Measurements from ENCODE around the gene CREBBP. TPM values are rescaled to one million over a fixed set of nuclear protein-coding genes. Genes with fewer than 3 reads are reported as not detected.
"Not testable (repeated sequence)": the region's sequence is repeated elsewhere in the genome, so short reads cannot be mapped to it uniquely, and the experiment has no call there.

The CREBBP gene
- total RNA-seq, 3 donors from 2014 or later = 44.7 to 47.2 (median 45.3) TPM

DNA sequence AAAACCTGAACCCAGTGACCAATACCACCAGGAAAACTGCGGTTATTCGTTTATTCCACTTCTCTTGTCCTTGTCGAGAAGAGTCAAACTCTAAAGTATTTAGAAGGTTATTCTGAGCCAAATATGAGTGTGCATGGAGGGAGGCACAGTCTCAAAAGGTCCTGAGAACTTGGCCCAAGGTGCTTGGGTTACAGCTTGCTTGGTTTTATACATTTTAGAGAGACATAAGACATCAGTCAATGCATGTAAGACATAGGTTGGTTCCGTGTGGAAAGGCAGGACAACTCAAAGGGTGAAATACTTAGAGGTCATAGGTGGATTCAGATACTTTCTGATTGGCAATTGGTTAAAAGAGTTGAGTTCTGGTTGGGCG lies 162.5 kb downstream of the CREBBP start:
- DNase-seq (no peak), ATAC-seq (no peak)
- no peaks in the 10 kb centered on the region for H3K27me3 Mint-ChIP-seq (ENCODE audit: low read depth)
- H3K36me3 Mint-ChIP-seq (ENCODE audit: insufficient read depth) = peaks cover 12% of the 10 kb centered on the region
- peaks cover 30% of the 10 kb centered on the region for H3K4me1 Mint-ChIP-seq (ENCODE audit: low read depth)
- peak overlapping the region; percentile 80 for H3K4me3 Mint-ChIP-seq
- H3K9me3 Mint-ChIP-seq = no peaks in the 10 kb centered on the region

DNA sequence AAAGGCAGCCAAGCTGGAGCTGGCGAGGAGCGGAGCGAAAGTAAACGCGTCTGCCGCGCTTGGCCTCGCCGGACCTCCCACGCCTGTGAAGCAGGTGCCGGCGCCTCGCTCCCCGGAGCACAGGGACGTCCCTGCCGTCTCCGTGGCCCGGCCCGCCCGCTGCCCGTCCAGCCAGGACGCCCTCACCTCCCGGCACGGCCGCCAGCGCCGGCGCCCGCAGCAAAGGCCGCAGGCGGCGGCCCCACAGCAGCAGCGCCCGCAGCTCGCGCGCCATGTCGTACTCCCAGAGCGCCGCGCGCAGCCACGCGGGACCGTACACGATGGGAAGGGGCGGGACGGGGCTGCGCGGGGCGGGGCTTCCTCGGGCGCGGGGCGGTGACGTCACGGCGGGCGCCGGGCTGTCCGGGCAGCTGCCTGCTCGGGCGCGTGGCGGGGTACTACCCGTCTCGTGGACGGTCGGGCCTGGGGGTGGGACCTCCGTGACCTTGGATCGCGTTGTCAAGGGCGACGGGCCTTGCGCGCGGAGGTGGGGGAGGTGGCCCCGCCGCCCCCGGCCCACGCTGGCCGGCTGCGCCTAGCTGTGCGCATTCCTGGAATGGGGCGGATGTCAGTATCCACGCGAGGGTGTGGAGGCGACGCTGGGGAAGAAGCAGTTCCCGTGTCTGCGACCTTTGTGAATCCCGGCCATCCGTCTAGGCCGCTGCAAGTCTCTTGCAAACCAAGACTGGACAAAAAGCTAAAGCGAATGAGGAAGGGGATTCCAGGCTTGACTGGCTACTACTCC lies 163.1 kb downstream of the CREBBP start, which contains the start of gene TRAP1:
Gene TRAP1, minus strand, starts transcription at position 290 of the 784 bp plus-strand sequence. Its CDS starts 16 bp downstream, at position 274.
- H3K27me3 Mint-ChIP-seq (ENCODE audit: low read depth) = no peaks in the 10 kb centered on the region
- DNase-seq (peak; percentile 93), ATAC-seq (peak; percentile 95 to 96)
- H3K4me1 Mint-ChIP-seq (ENCODE audit: low read depth) = peaks cover 33% of the 10 kb centered on the region
- no peaks in the 10 kb centered on the region for H3K9me3 Mint-ChIP-seq
- H3K4me3 Mint-ChIP-seq = peak within 1 kb of the TSS; percentile 90
- peaks cover 15% of the 10 kb centered on the region for H3K36me3 Mint-ChIP-seq (ENCODE audit: insufficient read depth)

DNA sequence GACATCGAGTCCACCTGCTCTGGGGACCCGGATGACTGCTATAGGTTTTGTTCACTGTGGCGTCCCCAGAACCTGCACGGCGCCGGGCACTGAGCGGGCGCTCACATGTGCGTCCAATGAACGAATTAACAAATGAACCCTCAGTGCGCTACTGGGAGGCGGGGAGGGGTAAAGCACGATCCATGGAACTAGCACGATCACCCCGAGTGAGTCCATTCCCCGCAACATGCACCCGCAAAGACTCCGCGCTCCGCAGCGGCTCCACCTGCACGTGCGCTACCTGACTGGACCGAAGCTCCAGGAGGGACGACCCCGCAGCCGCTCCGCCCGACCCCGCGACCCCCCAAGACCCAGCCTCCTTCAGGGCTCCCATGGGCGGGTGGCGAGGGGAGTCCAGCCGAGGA lies 163.7 kb downstream of the CREBBP start:
- peak; percentile 38 to 39 for ATAC-seq
- no peaks in the 10 kb centered on the region for H3K27me3 Mint-ChIP-seq (ENCODE audit: low read depth)
- peak overlapping the region; percentile 90 for H3K4me3 Mint-ChIP-seq
- no peaks in the 10 kb centered on the region for H3K9me3 Mint-ChIP-seq
- H3K36me3 Mint-ChIP-seq (ENCODE audit: insufficient read depth) = peaks cover 16% of the 10 kb centered on the region
- peaks cover 33% of the 10 kb centered on the region for H3K4me1 Mint-ChIP-seq (ENCODE audit: low read depth)
- DNase-seq = no peak

DNA sequence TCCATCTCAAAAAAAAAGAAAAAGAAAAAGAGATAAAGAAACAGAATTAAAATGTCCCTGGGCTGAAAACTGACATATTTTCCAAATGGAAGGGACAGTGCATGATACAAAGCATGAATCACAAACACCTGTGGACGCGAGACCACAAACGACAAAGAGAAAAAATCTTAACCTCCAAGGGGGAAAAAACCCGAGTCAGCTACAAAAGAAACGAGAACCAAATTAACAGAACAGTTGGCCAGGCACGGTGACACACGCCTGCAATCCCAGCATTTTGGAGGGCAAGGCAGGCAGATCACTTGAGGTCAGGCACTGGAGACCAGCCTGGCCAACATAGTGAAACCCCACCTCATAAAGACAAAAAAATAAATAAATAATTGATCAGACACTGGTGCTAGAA lies 165.1 kb downstream of the CREBBP start:
- DNase-seq (no peak), ATAC-seq (no peak)
- Mint-ChIP-seq H3K36me3 (ENCODE audit: insufficient read depth) (peaks cover 16% of the 10 kb centered on the region), H3K9me3 (no peaks in the 10 kb centered on the region), H3K27me3 (ENCODE audit: low read depth) (no peaks in the 10 kb centered on the region), H3K4me3 (peak overlapping the region; percentile 90), H3K4me1 (ENCODE audit: low read depth) (peaks cover 33% of the 10 kb centered on the region)

DNA sequence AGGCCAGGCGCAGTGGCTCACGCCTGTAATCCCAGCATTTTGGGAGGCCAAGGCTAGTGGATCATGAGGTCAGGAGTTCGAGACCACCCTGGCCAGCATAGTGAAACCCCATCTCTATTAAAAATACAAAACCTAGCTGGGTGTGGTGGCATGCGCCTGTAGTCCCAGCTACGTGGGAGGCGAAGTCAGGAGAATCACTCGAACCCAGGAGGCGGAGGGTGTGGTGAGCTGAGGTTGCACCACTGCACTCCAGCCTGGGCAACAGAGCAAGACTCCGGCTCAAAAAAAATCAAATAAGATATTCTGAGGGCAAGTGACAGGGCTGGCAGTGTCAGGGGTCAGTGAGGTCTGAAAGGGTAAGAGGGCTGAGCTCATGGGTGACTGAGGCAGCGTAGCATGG lies 166.1 kb downstream of the CREBBP start:
- not testable (repeated sequence) for H3K4me3 Mint-ChIP-seq; H3K27me3 Mint-ChIP-seq (ENCODE audit: low read depth); ATAC-seq; DNase-seq; H3K9me3 Mint-ChIP-seq
- Mint-ChIP-seq H3K36me3 (ENCODE audit: insufficient read depth) (peaks cover 16% of the 10 kb centered on the region), H3K4me1 (ENCODE audit: low read depth) (peaks cover 33% of the 10 kb centered on the region)

DNA sequence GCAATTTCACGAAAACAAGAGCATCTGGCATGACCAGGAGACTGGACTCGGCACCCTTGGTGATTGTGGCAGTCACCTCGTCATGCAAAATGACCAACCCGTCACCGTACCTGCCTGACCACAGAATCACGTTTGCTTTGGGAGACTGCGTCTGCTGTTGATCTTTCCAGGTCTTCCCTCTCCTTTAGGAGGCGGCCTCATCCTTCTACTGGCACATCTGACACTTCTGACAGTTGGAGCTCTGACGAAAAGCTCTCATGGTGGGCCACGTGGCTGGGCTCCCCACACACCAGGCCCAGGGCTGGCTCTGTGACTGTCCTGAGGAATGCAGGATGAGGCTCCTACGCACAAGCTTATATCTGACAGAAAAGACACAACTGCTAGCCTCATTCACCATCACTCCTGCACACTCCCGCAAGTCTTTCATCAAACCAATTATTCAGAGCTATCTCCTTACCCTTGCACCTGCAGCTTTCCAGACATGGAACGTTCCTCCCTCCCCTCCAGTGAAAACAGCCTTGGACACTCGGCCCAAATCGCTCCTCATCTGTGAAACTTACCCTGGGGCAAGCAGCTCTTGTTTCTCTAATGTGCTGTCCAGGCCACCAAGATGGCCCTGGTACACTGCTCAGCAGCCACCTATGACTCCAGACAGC lies 166.8 kb downstream of the CREBBP start:
- Mint-ChIP-seq H3K36me3 (ENCODE audit: insufficient read depth) (peaks cover 16% of the 10 kb centered on the region), H3K4me3 (no peak overlapping the region), H3K4me1 (ENCODE audit: low read depth) (peaks cover 33% of the 10 kb centered on the region), H3K27me3 (ENCODE audit: low read depth) (no peaks in the 10 kb centered on the region), H3K9me3 (no peaks in the 10 kb centered on the region)
- DNase-seq (no peak), ATAC-seq (no peak)

DNA sequence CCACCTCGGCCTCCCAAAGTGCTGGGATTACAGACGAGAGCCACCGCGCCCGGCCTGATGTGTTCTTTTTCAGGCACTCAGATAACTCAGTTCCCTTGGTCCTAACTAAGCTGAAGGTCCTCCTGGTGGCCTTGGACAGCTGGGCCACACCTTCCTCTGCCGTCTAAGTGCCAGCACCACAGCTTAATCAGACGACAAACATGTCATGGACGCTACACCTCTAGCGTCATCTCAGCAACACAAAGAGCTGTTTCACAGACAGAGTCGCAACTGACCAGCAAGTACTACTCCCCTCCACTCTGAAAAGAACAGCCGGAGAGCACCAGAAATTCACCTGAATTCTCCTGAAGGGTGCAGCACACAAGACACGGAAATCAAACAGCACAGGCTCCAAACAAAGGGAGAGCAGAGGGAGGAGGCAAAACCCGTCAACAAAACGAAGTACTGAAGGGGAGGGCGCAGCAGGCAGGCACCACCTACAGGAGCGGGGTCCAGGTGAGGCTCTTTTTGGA lies 167.6 kb downstream of the CREBBP start:
- H3K4me3 Mint-ChIP-seq = no peak overlapping the region
- peaks cover 29% of the 10 kb centered on the region for H3K4me1 Mint-ChIP-seq (ENCODE audit: low read depth)
- DNase-seq (no peak), ATAC-seq (no peak)
- peaks cover 16% of the 10 kb centered on the region for H3K36me3 Mint-ChIP-seq (ENCODE audit: insufficient read depth)
- no peaks in the 10 kb centered on the region for H3K9me3 Mint-ChIP-seq
- no peaks in the 10 kb centered on the region for H3K27me3 Mint-ChIP-seq (ENCODE audit: low read depth)

DNA sequence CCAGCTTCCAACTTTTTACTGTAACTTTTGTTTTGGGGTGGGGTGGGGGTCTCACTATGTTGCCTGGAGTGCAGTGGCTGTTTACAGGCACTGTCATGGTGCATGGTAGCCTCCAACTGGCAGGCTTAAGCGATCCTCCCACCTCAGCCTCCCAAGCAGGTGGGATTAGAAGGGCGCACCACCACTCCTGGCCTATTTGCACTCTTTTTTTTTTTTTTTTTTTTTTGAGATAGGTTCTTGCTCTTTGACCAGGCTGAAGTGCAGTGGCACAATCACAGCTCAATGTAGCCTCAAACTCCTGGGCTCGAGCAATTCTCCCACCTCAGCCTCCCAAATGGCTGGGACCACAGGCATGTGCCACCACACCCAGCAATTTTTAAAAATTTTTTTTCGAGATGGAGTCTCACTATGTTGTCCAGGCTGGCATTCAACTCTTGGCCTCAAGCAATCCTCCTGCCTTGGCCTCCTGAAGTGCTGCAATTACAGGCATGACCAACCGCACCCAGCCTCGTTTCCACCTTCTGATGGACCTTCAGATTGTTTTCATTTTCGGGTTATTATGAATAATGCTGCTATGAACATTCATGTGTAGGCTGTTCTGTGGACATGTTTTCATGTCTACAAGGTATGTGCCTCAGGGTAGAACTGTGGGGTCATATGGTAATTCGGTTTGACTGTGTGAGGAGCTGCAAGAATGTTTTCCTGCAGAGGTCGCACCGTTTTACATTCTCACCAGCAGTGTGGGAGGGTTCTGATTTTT lies 174.1 kb downstream of the CREBBP start:
- no peaks in the 10 kb centered on the region for H3K27me3 Mint-ChIP-seq (ENCODE audit: low read depth)
- DNase-seq (no peak), ATAC-seq (no peak)
- peaks cover 6% of the 10 kb centered on the region for H3K36me3 Mint-ChIP-seq (ENCODE audit: insufficient read depth)
- no peak overlapping the region for H3K4me3 Mint-ChIP-seq
- H3K4me1 Mint-ChIP-seq (ENCODE audit: low read depth) = no peaks in the 10 kb centered on the region
- H3K9me3 Mint-ChIP-seq = no peaks in the 10 kb centered on the region

DNA sequence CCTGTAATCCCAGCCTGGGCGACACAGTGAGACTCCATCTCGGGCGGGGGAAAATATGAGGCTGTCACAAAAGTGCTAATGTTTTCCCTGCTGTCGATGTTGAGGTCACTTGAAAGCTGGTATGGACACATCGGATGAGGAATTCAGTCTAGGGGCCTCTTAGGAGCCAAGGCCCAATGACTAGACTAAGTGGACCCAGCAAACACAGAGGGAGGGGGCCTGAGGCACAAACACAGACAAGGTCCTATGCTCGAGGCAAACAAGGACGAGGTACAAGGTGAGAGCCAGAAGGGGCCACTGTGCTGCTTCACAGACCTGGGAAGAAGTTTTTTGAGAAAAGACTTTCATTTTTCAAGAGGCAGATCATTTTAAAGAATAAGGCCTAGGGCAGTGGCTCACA lies 178.4 kb downstream of the CREBBP start:
- DNase-seq (no peak), ATAC-seq (no peak)
- Mint-ChIP-seq H3K9me3 (no peaks in the 10 kb centered on the region), H3K36me3 (ENCODE audit: insufficient read depth) (peaks cover 6% of the 10 kb centered on the region), H3K27me3 (ENCODE audit: low read depth) (no peaks in the 10 kb centered on the region), H3K4me3 (no peak overlapping the region), H3K4me1 (ENCODE audit: low read depth) (peaks cover 9% of the 10 kb centered on the region)

DNA sequence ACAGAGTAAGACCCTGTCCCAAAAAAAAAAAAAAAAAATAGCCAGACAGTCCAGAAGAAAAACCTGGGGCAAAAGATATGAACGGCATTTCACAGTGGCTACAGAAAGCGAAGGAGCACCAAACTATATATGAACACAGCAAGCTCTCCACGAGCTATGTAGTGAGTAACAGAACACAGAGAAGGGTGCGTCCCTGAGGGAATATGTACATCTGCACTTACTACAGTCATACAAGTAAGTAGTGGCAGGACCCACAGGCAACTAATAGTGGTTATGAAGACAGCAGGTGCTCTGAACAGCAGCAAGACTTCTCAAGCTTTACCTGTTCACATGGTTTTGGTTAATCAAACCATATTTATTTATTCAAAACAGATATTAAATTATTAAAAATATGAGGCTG lies 179.0 kb downstream of the CREBBP start:
- ATAC-seq (no peak), DNase-seq (no peak)
- Mint-ChIP-seq H3K36me3 (ENCODE audit: insufficient read depth) (peaks cover 4% of the 10 kb centered on the region), H3K4me1 (ENCODE audit: low read depth) (peaks cover 9% of the 10 kb centered on the region), H3K27me3 (ENCODE audit: low read depth) (no peaks in the 10 kb centered on the region), H3K9me3 (no peaks in the 10 kb centered on the region), H3K4me3 (no peak overlapping the region)

DNA sequence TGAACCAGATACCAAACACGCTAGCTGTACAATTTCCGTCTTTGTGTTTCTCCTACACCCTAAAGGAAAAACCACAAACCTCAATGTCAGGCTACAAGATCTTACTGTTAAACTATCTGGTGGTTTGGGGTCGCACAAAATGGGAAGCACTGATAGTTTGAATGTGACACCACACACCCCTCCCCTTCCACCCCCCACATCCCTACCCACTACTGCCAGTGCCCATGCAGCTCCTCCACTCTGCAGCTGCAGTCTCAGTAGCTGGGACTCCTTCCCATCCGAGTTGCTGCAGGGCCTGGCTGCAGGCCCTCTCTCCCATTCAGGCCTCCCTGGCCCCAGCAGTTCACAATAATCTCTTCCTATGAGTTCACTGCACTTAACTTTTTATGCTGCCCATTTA lies 181.6 kb downstream of the CREBBP start:
- no peak for DNase-seq
- Mint-ChIP-seq H3K27me3 (ENCODE audit: low read depth) (no peaks in the 10 kb centered on the region), H3K9me3 (no peaks in the 10 kb centered on the region), H3K4me1 (ENCODE audit: low read depth) (peaks cover 10% of the 10 kb centered on the region), H3K4me3 (no peak overlapping the region), H3K36me3 (ENCODE audit: insufficient read depth) (peaks cover 13% of the 10 kb centered on the region)
- no peak for ATAC-seq

DNA sequence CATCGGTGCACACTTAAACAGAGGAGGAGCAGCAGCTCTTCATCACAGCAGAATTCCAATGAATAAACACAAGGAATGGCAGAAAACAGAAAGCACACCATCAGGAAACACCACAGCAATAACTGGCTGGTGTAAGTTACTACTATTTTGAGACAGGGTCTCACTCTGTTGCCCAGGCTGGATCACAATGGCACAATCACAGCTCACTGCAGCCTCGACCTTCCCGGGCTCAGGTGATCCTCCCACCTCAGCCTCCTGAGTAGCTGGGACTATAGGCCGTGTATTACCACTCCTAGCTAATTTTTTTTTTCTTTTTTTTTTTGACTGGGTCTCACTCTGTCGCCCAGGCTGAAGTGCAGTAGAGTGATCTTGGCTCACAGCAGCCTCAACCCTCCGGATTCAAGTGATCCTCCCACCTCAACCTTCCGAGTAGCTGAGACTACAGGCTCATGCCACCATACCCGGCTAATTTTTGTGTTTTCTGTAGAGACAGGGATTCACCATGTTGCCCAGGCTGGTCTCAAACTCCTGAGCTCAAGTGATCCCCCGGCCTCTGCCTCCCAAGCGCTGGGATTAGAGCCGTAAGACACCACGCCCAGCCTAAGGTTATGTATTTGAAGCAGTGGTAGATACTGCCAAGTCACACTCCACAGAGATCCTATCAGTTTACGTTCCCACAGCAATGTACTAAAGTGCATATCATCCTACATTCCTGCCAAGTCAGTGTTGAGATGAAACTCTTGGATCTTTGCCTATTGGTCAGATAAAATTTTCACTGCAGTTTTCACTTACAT lies 183.9 kb downstream of the CREBBP start:
- H3K9me3 Mint-ChIP-seq = no peaks in the 10 kb centered on the region
- peaks cover 10% of the 10 kb centered on the region for H3K4me1 Mint-ChIP-seq (ENCODE audit: low read depth)
- no peak overlapping the region for H3K4me3 Mint-ChIP-seq
- no peak for DNase-seq
- H3K27me3 Mint-ChIP-seq (ENCODE audit: low read depth) = no peaks in the 10 kb centered on the region
- ATAC-seq = no peak
- peaks cover 10% of the 10 kb centered on the region for H3K36me3 Mint-ChIP-seq (ENCODE audit: insufficient read depth)

DNA sequence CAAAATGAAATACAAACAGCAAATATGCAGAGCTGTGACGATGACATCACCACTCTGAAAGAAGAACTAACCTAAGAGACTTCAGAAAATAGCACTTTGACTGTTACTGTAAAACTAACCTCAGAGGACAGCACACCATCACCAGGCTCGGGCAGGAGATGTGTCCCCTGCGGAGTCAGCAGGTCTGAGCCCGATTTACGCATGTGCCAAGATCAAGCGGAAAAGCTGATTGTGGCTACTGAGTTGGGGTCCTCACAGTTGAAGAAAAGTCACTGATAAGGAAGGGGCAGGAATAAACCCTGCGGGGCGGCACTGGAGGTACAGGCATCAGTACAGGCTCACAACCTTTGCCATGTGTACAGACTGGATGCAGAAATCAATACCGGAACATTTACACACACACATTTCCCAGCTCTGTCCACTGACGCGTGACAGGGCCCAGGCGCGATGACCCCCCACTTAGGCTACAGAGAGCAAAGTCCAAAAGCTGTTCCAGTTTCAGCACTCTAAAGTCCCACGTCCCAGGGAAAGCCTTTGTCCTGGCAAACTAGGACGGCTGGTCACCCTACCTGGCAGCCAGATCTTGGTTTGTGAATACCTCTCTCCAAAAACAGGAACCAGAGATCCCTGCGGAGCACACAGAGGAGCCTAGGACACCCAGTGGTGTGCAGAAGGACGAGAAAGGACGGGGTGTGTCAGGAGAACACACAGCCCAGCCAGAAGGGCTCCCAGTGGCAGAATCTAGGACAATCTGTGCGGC lies 184.7 kb downstream of the CREBBP start:
- DNase-seq = no peak
- Mint-ChIP-seq H3K36me3 (ENCODE audit: insufficient read depth) (peaks cover 10% of the 10 kb centered on the region), H3K4me1 (ENCODE audit: low read depth) (peaks cover 11% of the 10 kb centered on the region), H3K9me3 (no peaks in the 10 kb centered on the region), H3K4me3 (no peak overlapping the region), H3K27me3 (ENCODE audit: low read depth) (no peaks in the 10 kb centered on the region)
- no peak for ATAC-seq

All from activated T-cell treated with anti-CD3 and anti-CD28 coated beads, Interleukin-2, amount 50 U/mL, for 4 hours (primary cell).